ENCODE results near the gene KCNE3.

GRCh38 chr11:74417860-74418508 is 49.4 kb downstream of the KCNE3 start:
- TF ChIP-seq FOXK1 (CRISPR knock-in tag; IDR thresholded peaks at IDR 0.05; ENCODE audit: borderline replicate concordance, low read depth) (no peak), EP300 (IDR thresholded peaks at IDR 0.05; ENCODE audit: low read depth in 2 of 2, low read length in 2 of 2) (no peak), EP300 (CRISPR knock-in tag; IDR thresholded peaks at IDR 0.05; ENCODE audit: borderline replicate concordance) (no peak), CHD2 (IDR thresholded peaks at IDR 0.05; ENCODE audit: low read depth, low read length) (no peak), KDM1A (CRISPR knock-in tag; IDR thresholded peaks at IDR 0.05) (no peak), EZH2 (conservative IDR thresholded peaks at IDR 0.05; ENCODE audit: low read depth, low read length) (no peak), SP1 (IDR thresholded peaks at IDR 0.05) (no peak), SP1 (CRISPR knock-in tag; IDR thresholded peaks at IDR 0.05) (no peak)
- TF ChIP-seq, protein P1, sequence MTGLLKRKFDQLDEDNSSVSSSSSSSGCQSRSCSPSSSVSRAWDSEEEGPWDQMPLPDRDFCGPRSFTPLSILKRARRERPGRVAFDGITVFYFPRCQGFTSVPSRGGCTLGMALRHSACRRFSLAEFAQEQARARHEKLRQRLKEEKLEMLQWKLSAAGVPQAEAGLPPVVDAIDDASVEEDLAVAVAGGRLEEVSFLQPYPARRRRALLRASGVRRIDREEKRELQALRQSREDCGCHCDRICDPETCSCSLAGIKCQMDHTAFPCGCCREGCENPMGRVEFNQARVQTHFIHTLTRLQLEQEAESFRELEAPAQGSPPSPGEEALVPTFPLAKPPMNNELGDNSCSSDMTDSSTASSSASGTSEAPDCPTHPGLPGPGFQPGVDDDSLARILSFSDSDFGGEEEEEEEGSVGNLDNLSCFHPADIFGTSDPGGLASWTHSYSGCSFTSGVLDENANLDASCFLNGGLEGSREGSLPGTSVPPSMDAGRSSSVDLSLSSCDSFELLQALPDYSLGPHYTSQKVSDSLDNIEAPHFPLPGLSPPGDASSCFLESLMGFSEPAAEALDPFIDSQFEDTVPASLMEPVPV (CRISPR knock-in tag; IDR thresholded peaks at IDR 0.05) = no peak

Data from HepG2 (cell line).